Ectodermal cell (in vitro differentiated cells): ENCODE measurements around the gene CEACAM4.

Experiments used
- H3K27ac ChIP-seq: 2 replicates; pipeline ENCODE4 v1.7.0; 2013; ENCODE audit warnings: mild to moderate bottlenecking, low read depth, low read length; ENCODE audit not compliant: insufficient read depth, poor library complexity, severe bottlenecking
- H3K27me3 ChIP-seq: 2 replicates; pipeline ENCODE4 v1.7.0; 2013; ENCODE audit warnings: mild to moderate bottlenecking, low read length; ENCODE audit not compliant: insufficient read depth, control insufficient read depth, poor library complexity, severe bottlenecking
- H3K36me3 ChIP-seq: one replicate; pipeline ENCODE4 v1.7.0; 2013; ENCODE audit warnings: low read length; ENCODE audit not compliant: control insufficient read depth, insufficient read depth
- H3K4me1 ChIP-seq: one replicate; pipeline ENCODE4 v1.7.0; 2013; ENCODE audit warnings: low read length; ENCODE audit not compliant: control insufficient read depth, insufficient read depth
- H3K4me3 ChIP-seq: 2 replicates; pipeline ENCODE4 v1.7.0; 2013; ENCODE audit warnings: low read depth, low read length, control low read depth; ENCODE audit not compliant: insufficient read depth
- H3K9me3 ChIP-seq: 2 replicates; pipeline ENCODE4 v1.7.0; 2013; ENCODE audit warnings: mild to moderate bottlenecking, low read length, moderate library complexity; ENCODE audit not compliant: control insufficient read depth
- WGBS, 2 experiments: methylation state at CpG; one replicate each; pipeline ENCODE4 v1.1.7; 2013; ENCODE audit warnings: missing lambda C conversion rate in 2 of 2; 5-methylcytosine and 5-hydroxymethylcytosine counted together

CEACAM4 gene

GRCh38 chr19:41620171-41620570 lies 6.7 kb downstream of the CEACAM4 start:
- no peaks in the 10 kb centered on the region for H3K4me1 ChIP-seq
- no peak overlapping the region for H3K4me3 ChIP-seq
- WGBS, 2 experiments = 71 to 76% methylated on average over 5 of the region's 5 CpGs
- no peaks in the 10 kb centered on the region for H3K9me3 ChIP-seq
- no peaks in the 10 kb centered on the region for H3K36me3 ChIP-seq
- no peak overlapping the region for H3K27ac ChIP-seq
- H3K27me3 ChIP-seq = no peaks in the 10 kb centered on the region

GRCh38 chr19:41619018-41619556 lies 7.8 kb downstream of the CEACAM4 start:
- no peak overlapping the region for H3K4me3 ChIP-seq
- 54 to 62% methylated on average over 7 of the region's 7 CpGs for WGBS, 2 experiments
- H3K27ac ChIP-seq = no peak overlapping the region
- no peaks in the 10 kb centered on the region for H3K36me3 ChIP-seq
- H3K9me3 ChIP-seq = no peaks in the 10 kb centered on the region
- no peaks in the 10 kb centered on the region for H3K4me1 ChIP-seq
- H3K27me3 ChIP-seq = no peaks in the 10 kb centered on the region

GRCh38 chr19:41617941-41618730 lies 8.7 kb downstream of the CEACAM4 start:
- Histone ChIP-seq H3K27ac (no peak overlapping the region), H3K4me3 (no peak overlapping the region), H3K4me1 (no peaks in the 10 kb centered on the region), H3K27me3 (no peaks in the 10 kb centered on the region), H3K9me3 (no peaks in the 10 kb centered on the region), H3K36me3 (no peaks in the 10 kb centered on the region)
- 66 to 67% methylated on average over 9 of the region's 9 CpGs for WGBS, 2 experiments

- H3K27me3 ChIP-seq = no peaks in the 10 kb centered on the region
- no peak overlapping the region for H3K27ac ChIP-seq
- H3K9me3 ChIP-seq = no peaks in the 10 kb centered on the region
- WGBS, 2 experiments = 52% methylated on average over 9 of the region's 9 CpGs
- no peak overlapping the region for H3K4me3 ChIP-seq
- no peaks in the 10 kb centered on the region for H3K36me3 ChIP-seq
- no peaks in the 10 kb centered on the region for H3K4me1 ChIP-seq
Observed at GRCh38 chr19:41616792-41617621, 9.9 kb downstream of the CEACAM4 start.

GRCh38 chr19:41615207-41615606 lies 11.7 kb downstream of the CEACAM4 start:
- Histone ChIP-seq H3K9me3 (no peaks in the 10 kb centered on the region), H3K27ac (no peak overlapping the region), H3K4me3 (no peak overlapping the region), H3K36me3 (no peaks in the 10 kb centered on the region), H3K27me3 (no peaks in the 10 kb centered on the region), H3K4me1 (no peaks in the 10 kb centered on the region)
- 74 to 76% methylated on average over 4 of the region's 4 CpGs for WGBS, 2 experiments

- H3K9me3 ChIP-seq = no peaks in the 10 kb centered on the region
- 70 to 74% methylated on average over 4 of the region's 4 CpGs for WGBS, 2 experiments
- no peaks in the 10 kb centered on the region for H3K4me1 ChIP-seq
- H3K27ac ChIP-seq = no peak overlapping the region
- no peaks in the 10 kb centered on the region for H3K36me3 ChIP-seq
- H3K4me3 ChIP-seq = no peak overlapping the region
- H3K27me3 ChIP-seq = no peaks in the 10 kb centered on the region
Observed at GRCh38 chr19:41612483-41612882, 14.4 kb downstream of the CEACAM4 start.

- no peaks in the 10 kb centered on the region for H3K36me3 ChIP-seq
- no peaks in the 10 kb centered on the region for H3K9me3 ChIP-seq
- no peak overlapping the region for H3K4me3 ChIP-seq
- H3K27ac ChIP-seq = no peak overlapping the region
- H3K27me3 ChIP-seq = no peaks in the 10 kb centered on the region
- no peaks in the 10 kb centered on the region for H3K4me1 ChIP-seq
Observed at GRCh38 chr19:41610789-41611188, 16.1 kb downstream of the CEACAM4 start.

- no peaks in the 10 kb centered on the region for H3K4me1 ChIP-seq
- no peaks in the 10 kb centered on the region for H3K27me3 ChIP-seq
- H3K9me3 ChIP-seq = no peaks in the 10 kb centered on the region
- H3K36me3 ChIP-seq = no peaks in the 10 kb centered on the region
- 81 to 89% methylated on average over 1 of the region's 1 CpG for WGBS, 2 experiments
- H3K27ac ChIP-seq = no peak overlapping the region
- no peak overlapping the region for H3K4me3 ChIP-seq
Observed at GRCh38 chr19:41607668-41608067, 19.2 kb downstream of the CEACAM4 start.

GRCh38 chr19:41606215-41606837 lies 20.5 kb downstream of the CEACAM4 start:
- H3K9me3 ChIP-seq = no peaks in the 10 kb centered on the region
- H3K36me3 ChIP-seq = no peaks in the 10 kb centered on the region
- no peak overlapping the region for H3K27ac ChIP-seq
- H3K27me3 ChIP-seq = no peaks in the 10 kb centered on the region
- H3K4me3 ChIP-seq = no peak overlapping the region
- no peaks in the 10 kb centered on the region for H3K4me1 ChIP-seq
- WGBS, 2 experiments = 74 to 76% methylated on average over 5 of the region's 5 CpGs

- H3K36me3 ChIP-seq = no peaks in the 10 kb centered on the region
- H3K9me3 ChIP-seq = no peaks in the 10 kb centered on the region
- peaks cover 3% of the 10 kb centered on the region for H3K27me3 ChIP-seq
- 34 to 42% methylated on average over 3 of the region's 3 CpGs for WGBS, 2 experiments
- no peaks in the 10 kb centered on the region for H3K4me1 ChIP-seq
- H3K4me3 ChIP-seq = no peak overlapping the region
- H3K27ac ChIP-seq = no peak overlapping the region
Observed at GRCh38 chr19:41604831-41605230, 22.0 kb downstream of the CEACAM4 start.
